Kasumi-1 (cell line): ENCODE measurements around the gene DNMT3A.
"Not testable (repeated sequence)": the region's sequence is repeated elsewhere in the genome, so short reads cannot be mapped to it uniquely, and the experiment has no call there.

Experiments used
- DNase-seq, 2 experiments: peaks; one replicate each; lab custom pipeline; 2025; lab: John Stamatoyannopoulos, UW

The DNMT3A gene

DNA sequence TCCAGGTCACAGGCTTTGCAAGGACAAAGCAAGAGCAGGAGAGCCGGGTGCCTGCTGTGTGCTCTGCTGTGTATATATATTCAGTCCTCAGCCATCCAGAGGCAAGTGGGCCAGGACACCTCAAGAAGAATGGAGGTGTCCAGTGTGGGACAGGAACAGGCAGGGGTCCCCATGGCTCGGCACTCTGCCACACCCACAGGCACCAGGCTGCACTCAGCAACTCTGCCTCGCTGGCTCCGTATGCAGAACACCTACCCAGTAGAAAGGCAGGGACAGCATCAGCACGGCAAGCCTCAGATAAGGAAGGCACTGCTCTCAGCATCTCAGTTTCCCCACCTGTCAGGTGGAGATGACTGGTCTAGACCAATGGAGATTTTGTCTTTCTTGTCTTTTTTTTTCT lies 57.8 kb downstream of the DNMT3A start:
- no peak for DNase-seq

DNA sequence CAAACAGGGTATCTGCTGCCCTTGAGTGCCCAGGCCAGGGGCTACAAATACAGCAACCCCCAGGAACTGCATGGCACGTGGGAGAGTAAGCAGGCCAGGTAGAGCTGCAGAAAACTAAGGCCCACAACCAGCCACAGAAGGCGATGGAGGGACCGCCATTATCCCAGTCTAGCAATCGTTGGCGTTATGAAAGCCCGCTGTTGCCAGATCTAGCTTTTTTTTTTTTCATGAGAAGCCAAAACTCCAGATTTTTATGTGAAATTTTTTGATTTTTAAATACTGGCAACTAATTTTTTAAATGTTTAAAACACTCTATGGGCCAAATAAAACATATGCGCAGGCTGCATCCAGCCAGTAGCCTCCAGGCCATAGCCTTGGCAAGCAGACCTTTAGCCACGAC lies 59.8 kb downstream of the DNMT3A start:
- DNase-seq = no peak

DNA sequence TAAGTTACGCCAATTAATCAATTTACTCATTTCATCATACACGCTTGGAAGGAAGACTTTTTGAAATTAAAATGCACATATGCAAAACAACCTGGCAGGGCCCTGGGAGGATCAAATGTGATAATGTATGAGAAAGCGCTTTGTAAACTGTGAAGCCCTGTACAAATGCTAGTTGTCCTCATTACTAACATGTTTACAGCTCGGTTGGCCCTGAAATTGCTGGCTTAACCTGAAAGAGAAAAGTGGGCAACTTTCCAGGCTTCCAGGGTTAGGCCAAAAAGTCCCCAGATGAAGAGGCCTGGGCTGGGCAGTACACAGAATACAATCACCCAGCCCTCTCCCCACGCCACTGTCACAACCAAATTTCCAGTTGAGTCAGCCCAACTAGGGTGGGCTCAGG lies 60.2 kb downstream of the DNMT3A start:
- no peak for DNase-seq

DNA sequence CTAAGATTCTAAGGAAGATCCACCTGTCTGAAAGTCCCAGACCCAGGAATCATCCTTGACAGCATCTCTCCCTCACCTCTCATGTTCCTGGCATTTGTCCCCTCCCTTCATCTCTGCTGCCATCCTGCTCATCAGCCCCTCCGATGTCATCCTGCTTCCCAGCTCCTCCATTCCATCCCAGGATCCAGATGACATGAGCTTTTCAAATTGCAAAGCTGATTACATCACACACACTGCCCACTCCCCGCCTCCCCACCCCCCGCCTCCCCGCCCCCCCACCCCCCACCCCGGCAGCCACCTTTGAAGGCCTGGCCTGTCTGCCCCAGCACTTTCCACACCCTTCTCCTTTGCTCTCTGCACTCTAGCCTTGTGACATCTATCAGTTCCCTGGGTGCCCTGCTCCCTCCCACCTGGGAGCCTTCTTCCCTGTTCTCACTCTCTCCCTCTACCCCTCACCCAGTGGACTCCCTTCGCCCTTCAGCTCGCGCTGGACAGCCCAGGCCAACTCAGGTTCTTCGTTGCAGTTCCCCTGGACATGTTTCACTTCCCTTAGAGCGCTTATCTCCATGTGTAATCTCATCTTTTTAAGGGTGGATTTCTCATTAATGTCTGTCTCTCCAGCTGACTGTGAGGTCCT lies 61.6 kb downstream of the DNMT3A start:
- no peak for DNase-seq

DNA sequence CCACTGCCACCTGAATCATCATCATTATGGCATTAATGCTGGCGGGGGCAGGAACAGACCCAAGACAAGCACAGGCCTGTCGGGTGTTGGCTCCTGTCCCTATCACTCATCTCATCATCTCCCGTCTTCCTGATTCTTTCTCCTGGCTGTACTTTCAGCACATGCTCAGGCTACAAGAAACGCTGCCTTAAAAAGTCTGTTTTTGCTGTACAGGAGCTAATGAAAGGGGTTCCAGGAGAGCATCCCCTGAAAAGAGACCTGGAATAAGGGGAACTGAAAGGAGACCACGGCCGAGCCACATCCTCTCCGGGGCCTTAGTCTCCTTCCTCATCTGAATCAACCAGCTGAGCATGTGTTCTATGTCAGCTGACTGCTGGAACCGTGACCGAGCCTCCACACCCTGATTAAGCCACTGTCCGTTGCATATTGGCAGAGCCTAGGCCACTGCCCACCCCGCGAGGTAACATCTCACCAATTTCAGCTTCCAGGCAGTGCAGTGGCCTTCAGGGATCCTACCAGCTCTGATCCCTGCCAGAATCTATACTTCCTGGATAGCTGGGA lies 62.6 kb downstream of the DNMT3A start:
- DNase-seq = peak; percentile 75 to 82

DNA sequence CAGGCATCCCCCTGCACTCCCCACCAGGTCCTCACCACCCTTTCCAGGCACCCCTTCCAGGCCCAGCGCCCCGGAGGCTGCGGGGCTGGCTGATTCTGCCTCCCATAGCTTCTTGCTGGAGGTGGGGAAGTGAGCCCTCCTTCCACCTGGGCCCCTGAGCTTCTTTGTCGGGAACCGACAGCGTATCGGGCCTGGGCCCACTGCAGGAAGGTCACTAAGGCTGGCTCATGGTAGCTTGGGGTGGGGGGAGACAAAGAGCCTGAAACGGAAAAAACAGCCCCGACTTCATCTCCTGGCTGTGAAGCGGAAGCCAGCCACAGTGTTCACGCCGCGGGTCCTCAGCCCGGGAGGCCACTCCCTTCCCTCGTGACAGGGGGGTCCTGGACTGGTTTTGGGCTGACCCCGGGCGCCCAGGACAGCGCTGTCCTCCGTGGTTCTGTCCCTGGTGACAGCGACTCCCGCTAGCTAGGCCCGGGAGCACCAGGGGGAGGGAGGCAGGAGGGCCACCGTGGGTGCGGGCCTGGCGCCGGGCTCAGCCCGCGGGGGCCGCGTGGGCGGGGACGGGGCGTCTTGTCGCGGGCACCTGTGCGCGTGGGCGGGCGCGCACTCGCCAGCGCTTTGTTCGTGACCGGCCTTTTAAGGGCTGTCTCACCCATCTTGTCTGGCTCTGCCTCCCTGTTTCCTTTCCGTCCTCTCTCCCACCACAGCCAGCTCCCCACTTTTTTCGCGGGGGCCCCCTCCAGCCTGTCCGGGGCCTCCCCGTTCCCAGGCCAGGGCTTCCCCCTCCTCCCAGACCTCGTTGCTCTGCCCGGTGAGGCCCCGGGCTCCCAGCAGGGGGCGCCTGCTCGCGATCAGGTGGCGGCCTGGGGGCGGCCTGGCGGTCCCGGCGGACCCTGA lies 64.9 kb downstream of the DNMT3A start:
- DNase-seq = no peak

DNA sequence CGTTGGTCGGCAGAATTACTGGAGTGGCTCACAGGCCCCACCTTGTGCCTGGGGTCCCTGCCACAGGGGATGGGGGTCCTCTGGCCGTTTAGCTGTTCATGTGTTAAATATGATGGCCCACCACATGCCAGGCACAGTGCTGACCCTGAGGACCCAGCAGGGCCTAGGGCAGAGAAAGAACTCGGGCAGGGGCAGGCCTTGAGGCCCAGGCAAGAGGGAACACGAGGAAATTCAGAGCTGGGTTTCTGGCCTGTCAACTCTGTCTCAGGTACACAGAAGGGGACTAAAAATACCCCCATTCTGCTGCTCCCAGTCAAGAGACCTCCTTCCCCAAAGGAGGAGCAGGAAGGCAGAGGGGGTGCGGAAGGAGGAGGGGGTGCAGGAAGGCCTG lies 66.2 kb downstream of the DNMT3A start:
- DNase-seq = no peak

DNA sequence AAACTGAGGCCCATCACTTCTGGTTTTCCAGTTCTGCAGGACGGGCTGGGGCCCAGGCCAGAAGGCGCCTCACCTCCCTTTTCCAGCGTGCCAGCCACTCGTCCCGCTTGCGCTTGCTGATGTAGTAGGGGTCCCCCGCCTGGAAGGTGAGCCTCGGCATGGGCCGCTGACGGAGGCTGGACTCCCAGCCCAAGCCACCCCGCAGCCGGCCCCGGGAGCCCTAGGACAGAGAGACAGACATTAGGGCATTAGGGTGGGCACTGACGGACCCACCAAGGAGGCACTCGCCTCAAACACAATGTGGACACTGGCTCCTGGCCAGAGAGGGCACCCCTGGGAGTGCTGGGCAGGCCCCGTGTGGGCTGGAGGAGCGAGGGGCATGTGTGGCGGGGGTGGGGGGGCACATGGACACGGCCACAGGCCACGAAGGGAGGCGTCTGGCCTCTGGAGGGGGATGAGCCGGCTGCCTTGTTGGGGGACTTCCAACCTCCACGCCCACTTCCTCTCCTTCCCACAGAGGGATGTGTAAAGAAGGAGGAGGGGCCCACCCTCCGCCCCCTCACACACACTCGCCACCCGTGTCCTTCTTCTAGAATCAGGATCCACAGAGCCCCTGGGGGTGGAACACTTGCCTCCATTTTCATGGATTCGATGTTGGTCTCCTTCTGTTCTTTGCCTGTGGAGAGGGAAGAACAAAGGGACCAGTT lies 66.7 kb downstream of the DNMT3A start:
- DNase-seq = peak; percentile 16 to 38

DNA sequence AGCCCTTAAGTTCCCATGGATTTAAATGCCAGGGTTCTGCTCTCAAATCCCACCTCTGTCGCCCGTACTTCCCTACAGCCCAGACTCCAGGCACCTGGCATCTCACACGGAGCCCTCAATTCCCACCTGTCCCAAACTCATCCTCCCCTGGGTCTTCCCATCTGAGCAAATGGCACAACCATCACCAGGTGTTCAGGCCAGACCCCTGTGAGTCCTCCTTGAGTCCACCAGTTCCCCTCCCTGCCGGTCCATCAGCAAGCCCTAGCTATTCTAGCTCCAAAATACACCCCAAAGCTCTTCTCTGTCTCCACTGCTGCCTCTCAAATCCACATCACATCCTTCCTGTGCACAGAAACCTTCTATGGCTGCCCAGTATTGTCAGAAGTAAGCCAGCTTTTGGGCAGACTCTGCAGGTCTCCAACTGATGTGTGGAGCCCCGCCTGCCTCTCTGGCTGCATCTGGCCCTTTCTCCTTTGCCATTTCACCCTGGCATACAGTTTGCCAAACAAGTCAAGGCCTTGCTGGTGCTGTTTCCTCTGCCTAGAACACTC lies 67.7 kb downstream of the DNMT3A start:
- DNase-seq = no peak

DNA sequence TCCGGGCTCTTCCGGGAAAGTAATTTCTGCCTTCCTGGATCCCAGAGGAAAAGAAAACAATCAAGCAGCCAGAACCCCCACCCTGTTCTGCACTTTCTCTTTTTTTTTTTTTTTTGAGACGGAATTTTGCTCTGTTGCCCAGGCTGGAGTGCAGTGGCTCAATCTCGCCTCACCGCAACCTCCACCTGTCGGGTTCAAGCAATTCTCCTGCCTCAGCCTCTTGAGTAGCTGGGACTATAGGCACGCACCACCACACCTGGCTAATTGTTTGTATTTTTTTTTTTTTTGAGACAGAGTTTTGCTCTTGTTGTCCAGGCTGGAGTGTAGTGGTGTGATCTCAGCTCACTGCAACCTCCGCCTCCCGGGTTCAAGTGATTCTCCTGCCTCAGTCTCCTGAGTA lies 69.0 kb downstream of the DNMT3A start:
- not testable (repeated sequence) for DNase-seq

DNA sequence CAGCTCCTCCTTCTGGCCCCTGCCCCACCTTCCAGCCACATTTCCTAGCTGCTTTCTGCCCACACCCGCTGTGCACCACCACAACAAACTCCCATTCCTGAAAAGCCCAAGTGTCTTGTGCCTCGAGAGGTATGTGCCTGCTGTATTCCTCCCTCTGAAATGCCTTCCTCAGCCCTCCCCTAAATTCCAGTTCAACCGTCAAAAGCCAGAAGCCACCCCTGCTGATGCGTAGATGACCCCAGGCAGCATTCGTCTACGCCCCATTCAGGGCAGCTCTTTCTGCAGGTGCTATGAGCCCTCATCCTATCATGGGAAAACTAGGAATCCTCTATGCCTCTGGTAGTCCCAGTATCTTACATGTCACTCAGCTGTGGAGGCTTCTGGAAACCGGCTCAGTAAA lies 71.7 kb downstream of the DNMT3A start:
- DNase-seq = no peak

DNA sequence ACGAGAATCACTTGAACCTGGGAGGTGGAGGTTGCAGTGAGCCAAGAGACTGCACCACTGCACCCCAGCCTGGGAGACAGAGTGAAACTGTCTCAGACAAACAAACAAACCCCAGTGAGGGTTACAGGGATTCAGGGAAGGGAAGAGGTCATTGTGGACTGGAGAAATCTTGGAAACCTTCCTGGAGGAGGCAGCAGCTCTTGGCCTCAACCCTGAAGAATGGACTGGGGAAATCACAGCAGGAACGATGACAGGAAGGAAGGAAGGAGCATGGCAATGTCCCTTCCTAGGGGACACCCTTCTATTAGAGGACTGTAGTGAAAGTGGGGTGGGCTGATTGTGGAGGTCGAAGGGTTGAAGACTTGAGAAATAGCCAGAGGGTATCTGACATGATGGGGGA lies 72.5 kb downstream of the DNMT3A start:
- no peak for DNase-seq

DNA sequence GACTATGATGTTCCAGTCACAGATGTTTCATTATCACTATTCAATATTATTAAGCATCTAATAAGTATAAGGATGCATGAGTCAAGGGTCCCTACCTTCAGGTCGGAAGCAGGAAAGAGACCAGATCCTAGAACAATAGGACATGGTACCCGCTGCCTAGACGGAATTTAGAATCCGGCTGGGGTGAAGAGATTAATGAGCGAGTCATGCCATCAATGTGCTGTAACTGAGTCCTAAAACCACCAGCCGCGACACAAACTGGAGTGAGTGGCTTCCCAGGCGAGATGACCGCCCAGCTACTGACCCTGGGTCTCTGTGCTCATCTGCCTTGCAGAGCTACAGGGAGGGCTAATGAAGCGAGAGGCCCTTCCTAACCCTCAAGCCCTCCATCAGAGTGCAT lies 73.6 kb downstream of the DNMT3A start:
- DNase-seq = no peak

DNA sequence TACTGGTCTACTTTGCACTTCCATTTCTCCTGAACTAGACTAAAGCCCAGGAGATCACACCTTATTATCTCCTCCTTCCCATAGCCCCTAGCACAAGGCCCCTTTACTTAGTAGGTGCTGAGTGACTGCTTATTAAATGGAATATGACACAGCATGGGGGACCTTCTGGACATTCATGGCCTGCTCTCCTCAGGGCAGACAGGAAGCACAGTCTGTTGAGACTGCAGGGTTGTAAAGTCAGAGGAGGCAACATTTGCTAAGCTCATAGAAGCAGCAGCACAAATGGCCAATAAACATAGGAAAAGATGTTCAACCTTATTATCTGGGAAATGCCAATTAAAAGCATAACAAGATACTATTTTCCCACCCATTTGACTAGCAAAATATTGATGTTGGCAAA lies 75.3 kb downstream of the DNMT3A start:
- DNase-seq = no peak

DNA sequence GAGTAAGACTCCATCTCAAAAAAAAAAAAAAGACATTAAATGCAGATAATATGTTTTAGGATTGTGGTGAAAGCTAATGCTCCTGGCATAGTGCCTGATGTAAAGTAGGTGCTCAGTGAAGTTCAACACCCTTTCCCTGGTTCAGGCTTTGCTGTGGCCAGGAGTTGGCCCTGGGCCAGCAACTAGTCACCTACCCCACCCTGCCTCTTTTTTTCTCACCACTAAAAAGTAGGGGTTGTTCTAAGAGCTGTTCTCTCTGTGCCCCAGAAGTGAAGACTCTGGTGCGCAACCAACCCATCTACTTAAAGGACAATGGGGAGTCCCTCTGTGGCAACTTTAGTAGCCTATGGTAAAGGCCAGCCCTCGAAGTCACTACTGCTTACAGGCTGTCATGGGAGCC lies 75.9 kb downstream of the DNMT3A start:
- no peak for DNase-seq

DNA sequence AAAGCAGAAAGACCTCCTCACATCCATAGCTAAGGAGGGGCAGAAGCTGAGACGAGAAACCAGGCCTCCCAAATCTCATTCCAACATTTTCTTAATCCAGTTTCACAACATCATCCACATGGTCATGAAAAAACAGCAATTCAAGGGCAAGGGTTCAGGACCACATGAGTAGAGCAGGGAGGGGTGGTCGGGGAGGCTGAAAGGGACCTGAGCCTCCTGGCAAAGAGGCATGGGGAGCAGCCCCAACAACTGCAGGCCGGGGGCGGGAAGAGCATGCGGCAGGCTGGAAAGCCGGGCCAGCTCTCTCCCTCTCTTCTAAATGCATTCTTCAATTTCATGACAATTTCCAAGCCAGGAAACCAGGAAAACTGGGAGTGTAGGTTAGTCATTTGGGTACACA lies 76.7 kb downstream of the DNMT3A start:
- no peak for DNase-seq

DNA sequence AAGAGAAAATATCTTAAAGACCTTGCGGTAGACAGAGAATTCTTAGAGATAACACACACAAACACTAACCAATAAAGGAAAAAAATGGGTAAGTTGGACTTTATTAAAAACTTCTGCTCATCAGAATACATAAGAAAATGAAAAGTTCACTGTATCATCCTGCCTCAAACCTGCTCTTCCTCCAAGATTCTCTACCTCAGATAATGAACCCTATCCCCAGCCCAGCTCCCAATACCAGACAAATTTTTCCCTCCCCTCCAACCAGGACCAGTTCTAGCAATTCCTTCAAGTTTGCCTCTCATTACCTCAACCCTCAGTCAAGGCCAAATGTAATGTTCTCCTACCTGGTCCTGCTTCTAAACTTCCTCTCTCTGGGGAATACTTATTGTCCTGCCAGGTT lies 79.4 kb downstream of the DNMT3A start:
- no peak for DNase-seq

DNA sequence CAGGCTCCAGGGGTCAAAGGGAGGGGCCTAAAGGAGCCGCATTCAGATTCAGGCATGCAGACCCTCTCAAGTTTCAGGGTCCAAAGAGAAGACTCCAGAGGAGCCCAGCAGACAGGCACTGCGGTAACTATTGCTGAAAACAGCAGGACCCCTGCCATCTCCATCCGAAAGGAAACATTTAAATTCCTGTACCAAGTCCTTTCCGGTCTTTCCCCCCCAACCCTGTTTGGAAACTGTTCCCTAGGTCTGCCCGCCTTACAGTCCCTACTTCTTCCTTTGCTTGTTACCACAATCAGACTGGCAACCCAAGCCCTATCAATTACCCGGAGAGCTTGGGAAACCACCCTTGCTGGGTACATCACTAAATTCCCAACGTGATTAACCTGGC lies 82.0 kb downstream of the DNMT3A start:
- no peak for DNase-seq

DNA sequence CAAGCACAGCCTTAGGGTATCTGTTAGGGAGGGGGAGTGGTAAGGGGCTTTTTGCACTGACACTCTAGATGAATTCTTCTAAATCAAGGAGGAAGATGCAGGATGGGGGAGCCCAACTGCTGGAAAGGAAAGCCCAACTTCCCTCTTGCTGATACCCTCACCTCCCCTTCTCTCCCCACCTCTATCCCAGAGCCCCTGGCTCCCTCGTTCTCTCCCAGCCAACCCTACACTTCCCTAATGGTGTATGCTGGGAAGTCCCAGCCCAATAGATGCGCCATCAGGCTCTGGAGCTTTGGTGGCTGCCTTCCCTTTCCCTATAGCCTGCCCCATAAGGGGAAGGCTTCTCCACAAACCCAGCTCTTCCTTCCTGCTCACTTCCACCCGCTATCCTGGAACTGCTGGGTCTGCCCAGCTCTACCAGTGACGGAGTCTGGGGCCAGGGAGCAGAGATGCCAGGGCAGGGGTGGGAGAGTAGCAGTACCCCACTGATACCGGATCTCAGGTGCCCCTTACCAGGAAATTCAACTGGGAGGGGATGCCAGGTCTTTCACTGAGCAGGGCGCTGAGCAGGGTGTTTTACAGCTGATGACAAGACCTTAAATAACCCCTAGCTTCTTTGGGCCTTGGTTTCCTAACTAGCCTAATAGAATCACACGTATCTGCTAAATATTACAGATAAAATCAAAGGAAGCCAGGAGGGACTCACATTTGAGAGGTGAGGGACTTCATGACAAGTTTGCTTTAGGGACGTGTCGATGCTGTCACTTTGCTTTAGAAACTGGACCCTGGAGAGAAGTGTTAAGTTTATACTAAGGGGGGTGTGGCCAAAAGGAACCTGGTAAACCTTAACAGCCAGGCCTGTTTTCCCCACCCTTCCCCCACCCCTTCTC lies 82.6 kb downstream of the DNMT3A start:
- DNase-seq = no peak

DNA sequence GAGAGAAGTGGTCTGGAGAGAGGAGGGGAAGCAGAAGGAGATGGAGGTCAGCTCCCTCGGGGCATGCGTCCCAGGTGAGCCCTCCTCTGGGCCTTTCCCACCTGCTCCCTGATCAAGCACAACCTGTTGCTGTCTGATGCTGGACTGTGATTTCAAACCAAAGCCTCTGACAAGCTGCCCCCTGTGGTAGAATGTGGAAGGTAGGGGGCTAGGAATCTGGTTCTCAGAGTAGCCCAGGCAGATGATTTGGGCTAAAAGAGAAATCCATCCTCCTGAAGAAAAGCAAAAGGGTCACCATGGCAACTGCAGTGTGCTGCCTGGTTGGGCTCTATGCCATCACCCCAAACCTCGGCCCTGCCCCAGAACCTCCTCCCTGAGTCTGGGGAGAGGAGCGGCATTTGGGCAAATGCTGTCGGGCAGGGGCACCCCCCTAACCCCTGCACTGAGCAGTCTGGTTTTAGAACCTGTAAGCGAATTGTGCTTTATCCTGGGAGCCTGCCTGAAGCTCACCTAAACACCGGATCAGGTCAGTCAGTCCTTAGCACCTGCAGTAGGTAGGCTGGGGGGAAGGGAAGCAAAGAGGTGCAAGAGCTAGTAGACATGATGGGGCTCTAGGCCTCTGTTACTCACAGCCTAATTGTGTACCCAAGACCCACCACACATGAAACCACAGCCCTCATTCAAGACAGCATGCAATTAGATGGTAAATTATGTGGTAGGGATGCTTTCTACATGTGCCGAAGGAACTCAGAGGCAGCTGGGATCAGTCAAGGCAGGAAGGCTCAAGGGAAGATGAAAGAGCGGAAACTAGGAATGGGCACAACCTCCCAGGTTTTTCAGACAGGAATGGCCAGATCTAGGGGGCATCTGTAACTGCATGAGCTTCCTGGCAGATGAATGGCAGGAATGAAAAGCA lies 83.5 kb downstream of the DNMT3A start:
- DNase-seq = no peak
